Measurements from ENCODE around the gene MBP. TPM values are rescaled to one million over a fixed set of nuclear protein-coding genes. Genes with fewer than 3 reads are reported as not detected.
"Not testable (repeated sequence)": the region's sequence is repeated elsewhere in the genome, so short reads cannot be mapped to it uniquely, and the experiment has no call there.

MBP gene
- total RNA-seq, 1 experiment from 2014 or later: not detected

DNA sequence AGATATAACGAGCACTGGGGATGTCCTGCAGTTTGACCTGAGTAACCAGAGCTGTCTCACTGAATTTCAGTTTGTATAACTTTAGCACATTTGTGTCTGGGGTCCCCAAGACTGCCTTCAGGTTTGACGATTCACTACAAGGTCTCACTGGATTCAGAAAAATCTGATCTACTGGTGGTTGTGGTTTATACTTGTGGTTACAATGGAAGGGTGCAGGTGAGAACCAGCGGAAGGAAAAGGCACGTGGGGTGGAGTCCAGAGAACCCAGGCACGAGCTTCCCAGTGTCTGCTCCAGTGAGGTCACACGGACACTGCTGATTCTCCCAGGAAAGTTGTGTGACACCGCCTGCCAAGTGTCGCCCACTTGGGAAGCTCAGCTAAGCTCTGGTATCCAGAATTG lies 184.2 kb downstream of the MBP start:
- intact Hi-C loops (cut with micrococcal nuclease; ENCODE audit: unreplicated experiment): no loop called here
- BruUV-seq (replicated peaks): no TSS peak
- CTCF ChIA-PET: no interaction called here

DNA sequence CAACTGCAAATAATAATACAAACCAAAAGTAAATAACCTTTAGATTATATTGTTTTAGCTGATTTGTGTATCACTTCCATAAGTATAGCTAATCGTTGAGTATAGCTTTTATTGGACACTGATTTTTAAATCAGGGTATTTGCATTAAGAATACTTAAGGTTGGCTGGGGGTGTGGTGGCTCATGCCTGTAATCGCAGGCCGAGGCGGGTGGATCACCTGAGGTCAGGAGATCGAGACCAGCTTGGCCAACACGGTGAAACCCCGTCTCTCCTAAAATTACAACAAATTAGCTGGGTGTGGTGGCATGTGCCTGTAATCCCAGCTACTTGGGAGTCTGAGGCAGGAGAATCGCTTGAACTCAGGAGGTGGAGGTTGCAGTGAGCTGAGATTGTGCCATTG lies 188.2 kb downstream of the MBP start:
- H3K27ac ChIP-seq (ENCODE audit: low read depth, low read length, poor library complexity, severe bottlenecking); BruUV-seq (replicated peaks); CTCF ChIA-PET; H3K27me3 ChIP-seq (replicated peaks; ENCODE audit: insufficient read depth, low read depth, low read length, poor library complexity); intact Hi-C loops (cut with micrococcal nuclease; ENCODE audit: unreplicated experiment); H3K4me1 ChIP-seq (ENCODE audit: insufficient read depth, low read length, poor library complexity, severe bottlenecking); H3K4me3 ChIP-seq (ENCODE audit: low read depth, low read length, poor library complexity, severe bottlenecking); H3K9me3 ChIP-seq (ENCODE audit: low read depth, low read length, poor library complexity, severe bottlenecking); DNase-seq (ENCODE audit: low spot score); H3K36me3 ChIP-seq (ENCODE audit: insufficient read depth, low read length, poor library complexity, severe bottlenecking): not testable (repeated sequence)
- POLR2A ChIA-PET (ENCODE audit: low non-redundant PET): interaction anchor here (0.7 kb wide), 1 partner anchor 17 kb away, joined by 6 read pairs; no protein-coding TSS in a partner anchor

More for the DNA sequence above, 184.2 kb downstream of the MBP start:
- no peaks in the 10 kb centered on the region for H3K9me3 ChIP-seq (ENCODE audit: low read depth, low read length, poor library complexity, severe bottlenecking)
- peaks cover 8% of the 10 kb centered on the region for H3K36me3 ChIP-seq (ENCODE audit: insufficient read depth, low read length, poor library complexity, severe bottlenecking)
- no peak overlapping the region for H3K27ac ChIP-seq (ENCODE audit: low read depth, low read length, poor library complexity, severe bottlenecking)
- TF ChIP-seq EZH2 (IDR thresholded peaks at IDR 0.05; ENCODE audit: borderline replicate concordance, low read depth, low read length, poor library complexity, severe bottlenecking): no peak
- TF ChIP-seq, protein P1, sequence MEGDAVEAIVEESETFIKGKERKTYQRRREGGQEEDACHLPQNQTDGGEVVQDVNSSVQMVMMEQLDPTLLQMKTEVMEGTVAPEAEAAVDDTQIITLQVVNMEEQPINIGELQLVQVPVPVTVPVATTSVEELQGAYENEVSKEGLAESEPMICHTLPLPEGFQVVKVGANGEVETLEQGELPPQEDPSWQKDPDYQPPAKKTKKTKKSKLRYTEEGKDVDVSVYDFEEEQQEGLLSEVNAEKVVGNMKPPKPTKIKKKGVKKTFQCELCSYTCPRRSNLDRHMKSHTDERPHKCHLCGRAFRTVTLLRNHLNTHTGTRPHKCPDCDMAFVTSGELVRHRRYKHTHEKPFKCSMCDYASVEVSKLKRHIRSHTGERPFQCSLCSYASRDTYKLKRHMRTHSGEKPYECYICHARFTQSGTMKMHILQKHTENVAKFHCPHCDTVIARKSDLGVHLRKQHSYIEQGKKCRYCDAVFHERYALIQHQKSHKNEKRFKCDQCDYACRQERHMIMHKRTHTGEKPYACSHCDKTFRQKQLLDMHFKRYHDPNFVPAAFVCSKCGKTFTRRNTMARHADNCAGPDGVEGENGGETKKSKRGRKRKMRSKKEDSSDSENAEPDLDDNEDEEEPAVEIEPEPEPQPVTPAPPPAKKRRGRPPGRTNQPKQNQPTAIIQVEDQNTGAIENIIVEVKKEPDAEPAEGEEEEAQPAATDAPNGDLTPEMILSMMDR (conservative IDR thresholded peaks at IDR 0.05; ENCODE audit: low read depth, low read length): no peak
- H3K4me1 ChIP-seq (ENCODE audit: insufficient read depth, low read length, poor library complexity, severe bottlenecking): no peaks in the 10 kb centered on the region
- no peak for DNase-seq (ENCODE audit: low spot score)
- H3K4me3 ChIP-seq (ENCODE audit: low read depth, low read length, poor library complexity, severe bottlenecking): no peak overlapping the region
- H3K27me3 ChIP-seq (replicated peaks; ENCODE audit: insufficient read depth, low read depth, low read length, poor library complexity): no peaks in the 10 kb centered on the region
- POLR2A ChIA-PET (ENCODE audit: low non-redundant PET): no interaction called here

DNA sequence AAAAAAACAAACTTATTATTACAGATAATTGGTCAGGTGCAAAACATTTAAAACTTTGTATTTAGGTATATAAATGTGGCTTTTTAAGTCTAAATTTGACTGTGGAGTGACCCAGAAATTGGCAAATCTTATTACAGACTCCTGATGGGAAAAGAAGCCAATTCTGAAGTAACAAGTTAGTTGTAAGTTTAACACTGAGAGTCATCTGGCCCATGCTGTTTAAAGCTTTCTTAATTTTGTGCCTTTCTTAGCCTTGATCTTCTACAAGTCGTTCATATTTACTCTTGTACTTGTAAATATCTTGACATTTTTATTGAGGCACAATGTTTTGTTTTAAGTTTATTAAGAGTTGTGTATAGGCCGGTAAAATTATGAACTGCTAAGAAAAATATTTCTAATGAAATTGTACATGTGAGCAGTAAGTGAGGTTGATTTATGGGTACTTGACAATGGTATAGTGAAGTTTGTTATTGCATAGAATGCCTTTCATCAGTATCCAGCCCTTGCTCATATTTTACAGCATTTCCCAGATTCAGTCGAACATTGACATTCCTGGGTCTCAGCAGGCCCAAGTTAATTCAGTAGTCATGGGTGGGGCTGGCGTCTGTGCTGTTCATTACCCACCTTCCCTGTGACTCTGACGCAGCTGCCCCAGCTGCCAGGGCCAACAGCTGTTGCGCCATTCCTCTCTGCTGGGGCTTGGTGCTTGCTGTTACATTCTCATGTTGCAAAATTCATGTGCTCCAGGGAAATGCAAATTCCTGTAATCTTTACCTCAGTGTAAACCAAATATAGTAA lies 188.8 kb downstream of the MBP start:
- Histone ChIP-seq H3K27ac (ENCODE audit: low read depth, low read length, poor library complexity, severe bottlenecking) (no peak overlapping the region), H3K36me3 (ENCODE audit: insufficient read depth, low read length, poor library complexity, severe bottlenecking) (peaks cover 5% of the 10 kb centered on the region), H3K9me3 (ENCODE audit: low read depth, low read length, poor library complexity, severe bottlenecking) (no peaks in the 10 kb centered on the region), H3K4me1 (ENCODE audit: insufficient read depth, low read length, poor library complexity, severe bottlenecking) (no peaks in the 10 kb centered on the region), H3K27me3 (replicated peaks; ENCODE audit: insufficient read depth, low read depth, low read length, poor library complexity) (no peaks in the 10 kb centered on the region), H3K4me3 (ENCODE audit: low read depth, low read length, poor library complexity, severe bottlenecking) (no peak overlapping the region)
- BruUV-seq (replicated peaks): no TSS peak
- DNase-seq (ENCODE audit: low spot score): peak; percentile 29
- POLR2A ChIA-PET (ENCODE audit: low non-redundant PET): no interaction called here
- CTCF ChIA-PET: no interaction called here
- intact Hi-C loops (cut with micrococcal nuclease; ENCODE audit: unreplicated experiment): no loop called here
- TF ChIP-seq EZH2 (IDR thresholded peaks at IDR 0.05; ENCODE audit: borderline replicate concordance, low read depth, low read length, poor library complexity, severe bottlenecking): no peak
- TF ChIP-seq, protein P1 (conservative IDR thresholded peaks at IDR 0.05; ENCODE audit: low read depth, low read length): no peak

DNA sequence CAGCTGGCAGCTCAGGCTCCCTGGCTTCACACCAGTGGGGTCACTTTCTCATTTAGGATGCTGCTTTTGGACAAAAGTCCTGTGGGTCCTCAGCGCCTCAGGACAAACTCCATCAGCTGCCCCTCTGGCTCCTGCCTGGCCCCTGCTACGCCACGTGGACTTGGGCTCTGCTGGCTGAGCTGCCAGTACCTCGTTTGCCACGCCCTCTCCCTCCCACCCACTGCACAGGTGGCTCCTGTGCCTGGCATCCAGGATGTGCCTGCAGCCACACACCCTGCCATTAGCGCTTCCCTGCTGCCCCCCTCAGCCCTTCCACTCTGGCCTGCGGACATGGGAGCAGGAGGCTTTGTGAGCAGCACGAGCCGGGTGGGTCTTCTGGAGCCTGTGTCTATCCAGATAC lies 191.3 kb downstream of the MBP start:
- BruUV-seq (replicated peaks): no TSS peak
- intact Hi-C loops (cut with micrococcal nuclease; ENCODE audit: unreplicated experiment): no loop called here
- ChIA-PET CTCF (no interaction called here), POLR2A (ENCODE audit: low non-redundant PET) (no interaction called here)
- H3K4me1 ChIP-seq (ENCODE audit: insufficient read depth, low read length, poor library complexity, severe bottlenecking): no peaks in the 10 kb centered on the region
- DNase-seq (ENCODE audit: low spot score): no peak
- TF ChIP-seq, protein P1 (conservative IDR thresholded peaks at IDR 0.05; ENCODE audit: low read depth, low read length): no peak
- no peak for TF ChIP-seq EZH2 (IDR thresholded peaks at IDR 0.05; ENCODE audit: borderline replicate concordance, low read depth, low read length, poor library complexity, severe bottlenecking)
- H3K4me3 ChIP-seq (ENCODE audit: low read depth, low read length, poor library complexity, severe bottlenecking): no peak overlapping the region
- H3K36me3 ChIP-seq (ENCODE audit: insufficient read depth, low read length, poor library complexity, severe bottlenecking): no peaks in the 10 kb centered on the region
- H3K27ac ChIP-seq (ENCODE audit: low read depth, low read length, poor library complexity, severe bottlenecking): no peak overlapping the region
- H3K27me3 ChIP-seq (replicated peaks; ENCODE audit: insufficient read depth, low read depth, low read length, poor library complexity): no peaks in the 10 kb centered on the region
- H3K9me3 ChIP-seq (ENCODE audit: low read depth, low read length, poor library complexity, severe bottlenecking): no peaks in the 10 kb centered on the region
